ENCODE data around the gene CARHSP1. TPM values are rescaled to one million over a fixed set of nuclear protein-coding genes. Genes with fewer than 3 reads are reported as not detected.

The CARHSP1 gene
- total and polyA plus RNA-seq, 9 of the 15 experiments (the other 6 are each of a cell fraction or from before 2014, with no cell fraction given), result 5.8 to 114 (median 41.1) TPM

DNA sequence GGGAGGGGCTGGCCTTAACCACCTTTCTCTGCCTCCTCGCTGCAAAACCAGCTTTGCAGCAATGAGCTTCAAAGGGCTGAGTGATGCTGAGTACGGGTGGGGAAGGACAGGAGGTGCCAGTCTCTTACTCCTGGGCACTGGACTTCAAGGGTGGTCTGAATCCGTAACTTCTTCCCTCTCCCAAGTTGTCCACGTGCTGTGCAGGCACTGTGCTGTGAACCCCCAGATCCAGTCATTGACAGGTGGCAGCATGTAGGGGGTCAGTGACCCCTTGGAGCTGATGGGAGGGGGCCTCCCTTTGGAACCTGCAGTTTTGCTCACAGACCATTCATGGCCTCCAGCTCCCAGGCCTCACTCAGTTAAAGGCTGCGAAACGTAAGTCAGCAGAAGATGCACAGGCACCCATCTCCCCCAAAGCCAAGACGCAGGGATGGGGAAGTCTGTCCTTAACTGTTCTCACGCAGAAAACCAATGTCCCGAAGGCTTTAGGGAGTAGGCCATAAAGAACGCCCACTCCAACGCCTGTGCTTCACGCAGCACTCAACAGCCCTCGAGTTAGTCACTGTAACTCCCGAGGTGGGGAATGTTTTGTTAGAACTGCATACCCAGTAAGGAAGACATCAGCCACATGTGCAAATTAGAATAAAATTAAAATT lies 21.2 kb upstream of the CARHSP1 start:
- WGBS (ENCODE audit: insufficient coverage, low coverage, missing lambda C conversion rate), result 78% methylated on average over 14 of the region's 14 CpGs
- POLR2A ChIA-PET, result interaction anchor here (0.7 to 0.9 kb wide), 2 partner anchors 8 to 232 kb away, joined by 3 to 7 read pairs; partner anchors contain the start of gene LITAFD
- BruUV-seq (replicated peaks), result no TSS peak
- Histone ChIP-seq H3K4me3 (no peak overlapping the region), H3K79me2 (ENCODE audit: control insufficient read depth, insufficient read depth, low read length) (no peaks in the 10 kb centered on the region), H3K4me2 (ENCODE audit: insufficient read depth, low read length) (no peak overlapping the region), H3K9me3 (replicated peaks; ENCODE audit: control insufficient read depth, insufficient read depth, low read depth, low read length) (no peaks in the 10 kb centered on the region), H3K9me1 (ENCODE audit: control insufficient read depth, insufficient read depth, low read length) (peaks cover 4% of the 10 kb centered on the region), H3K36me3 (ENCODE audit: control insufficient read depth, insufficient read depth, low read length) (peaks cover 57% of the 10 kb centered on the region; the same call in 2 of the 3 replicates), H3K9ac (ENCODE audit: insufficient read depth in 1 of 2, low read depth in 2 of 2, low read length in 2 of 2) (no peak overlapping the region), H4K20me1 (replicated peaks; ENCODE audit: control insufficient read depth, insufficient read depth, low read length) (peaks cover 26% of the 10 kb centered on the region; the same call in 1 of the 2 replicates), H3K27me3 (ENCODE audit: control insufficient read depth in 2 of 2, insufficient read depth in 2 of 2, low read length in 2 of 2) (no peaks in the 10 kb centered on the region), H2AFZ (ENCODE audit: low read depth, low read length) (no peak overlapping the region), H3K4me1 (replicated peaks in 1 of 2; ENCODE audit: control insufficient read depth in 2 of 2, insufficient read depth in 2 of 2, low read length in 2 of 2) (peaks cover 0 to 32% of the 10 kb centered on the region in 2 experiments; a peak in 3 of 5 replicates), H3K27ac (ENCODE audit: extremely low read depth, low read depth, low read length) (no peak overlapping the region)
- DNase-seq (ENCODE audit: extremely low read depth in 1 of 4, low spot score in 3 of 4) (no peak), FAIRE-seq (no peak), ATAC-seq (no peak)
- TF ChIP-seq POLR2AphosphoS2 (IDR thresholded peaks at IDR 0.05; ENCODE audit: low read length) (peak; percentile 51; the same call in 1 of the 2 replicates), USF2 (CRISPR knock-in tag; IDR thresholded peaks at IDR 0.05) (no peak), TBP (optimal IDR thresholded peaks at IDR 0.05; ENCODE audit: low read depth, low read length) (no peak), TOE1 (IDR thresholded peaks at IDR 0.05; ENCODE audit: borderline replicate concordance) (no peak), TOE1 (CRISPR knock-in tag; IDR thresholded peaks at IDR 0.05; ENCODE audit: borderline replicate concordance, low read depth) (no peak), ZBTB40 (IDR thresholded peaks at IDR 0.05) (no peak), ZBTB40 (CRISPR knock-in tag; IDR thresholded peaks at IDR 0.05) (no peak), ZNF121 (CRISPR knock-in tag; conservative IDR thresholded peaks at IDR 0.05) (no peak), SIN3A (IDR thresholded peaks at IDR 0.05; ENCODE audit: borderline replicate concordance in 2 of 2, control insufficient read depth in 1 of 2, low read depth in 2 of 2, low read length in 2 of 2) (no peak), TEAD2 (tag; IDR thresholded peaks at IDR 0.05) (no peak), BRF1 (IDR thresholded peaks at IDR 0.05; ENCODE audit: borderline replicate concordance, extremely low read depth, insufficient read length) (no peak), POLR2A (conservative IDR thresholded peaks at IDR 0.05) (0 out of 2 replicates have a peak, but pooled peaks have one; percentile 8), ZNF24 (IDR thresholded peaks at IDR 0.05) (no peak), LEF1 (IDR thresholded peaks at IDR 0.05) (no peak)
- in situ Hi-C loops (cut with MboI) (no loop called here), intact Hi-C loops (cut with micrococcal nuclease) (no loop called here)
- CTCF ChIA-PET (ENCODE audit: low intra/inter-chr PET ratio), result no interaction called here

Data from K562 (cell line).